ACC112 (cell line): ENCODE data around the gene ADORA2B.
"Not testable (repeated sequence)": the region's sequence is repeated elsewhere in the genome, so short reads cannot be mapped to it uniquely, and the experiment has no call there.

Experiments used
- H2AFZ ChIP-seq: fragments of 200-600 bp; sonication (generic); one replicate; pipeline ENCODE4 v1.6.0; 2017; ENCODE audit warnings: antibody characterized with exemption, low read length; ENCODE audit not compliant: unreplicated experiment
- H3K27ac ChIP-seq: fragments of 200-600 bp; sonication (generic); 2 replicates; pipeline ENCODE4 v1.5.1; 2014; ENCODE audit warnings: low read depth, mild to moderate bottlenecking, antibody characterized with exemption, low read length, moderate library complexity
- H3K27me3 ChIP-seq: fragments of 200-600 bp; sonication (generic); 2 replicates; pipeline ENCODE4 v1.6.1; 2014; ENCODE audit warnings: mild to moderate bottlenecking, antibody characterized with exemption, low read length, moderate library complexity, mixed read lengths; ENCODE audit not compliant: insufficient read depth
- H3K36me3 ChIP-seq: fragments of 200-600 bp; sonication (generic); 2 replicates; pipeline ENCODE4 v1.6.1; 2016; ENCODE audit warnings: mild to moderate bottlenecking, antibody characterized with exemption, low read length, moderate library complexity, mixed read lengths; ENCODE audit not compliant: insufficient read depth
- H3K4me1 ChIP-seq: fragments of 200-600 bp; sonication (generic); one replicate; pipeline ENCODE4 v1.6.1; 2016; ENCODE audit warnings: low read length, mixed read lengths; ENCODE audit not compliant: insufficient read depth, unreplicated experiment, control insufficient read depth
- H3K4me3 ChIP-seq: fragments of 200-600 bp; sonication (generic); 2 replicates; pipeline ENCODE4 v1.5.1; 2014; ENCODE audit warnings: mild to moderate bottlenecking, low read depth, low read length
- H3K79me2 ChIP-seq: fragments of 200-600 bp; sonication (generic); one replicate; pipeline ENCODE4 v1.6.0; 2016; ENCODE audit warnings: low read length; ENCODE audit not compliant: control insufficient read depth, unreplicated experiment, insufficient read depth

ADORA2B gene

DNA sequence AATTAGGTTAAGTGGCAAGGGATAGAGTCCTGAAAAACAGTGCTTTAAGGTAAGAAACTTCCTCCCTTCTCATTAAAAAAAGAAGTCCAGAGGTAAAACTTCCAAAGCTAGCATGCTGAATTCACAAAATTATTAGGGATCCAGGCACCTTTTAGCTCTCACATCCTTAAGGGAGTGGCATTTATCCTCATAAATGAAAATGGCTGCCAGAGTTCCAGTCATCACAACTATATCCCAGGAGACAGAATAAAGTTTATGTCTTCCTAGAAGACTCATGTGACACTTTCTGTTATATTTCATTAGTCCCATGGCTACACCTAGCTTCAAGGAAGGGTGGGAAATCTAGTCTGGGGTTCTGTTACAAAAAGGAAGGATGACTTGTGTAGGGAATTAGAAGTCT is 23.3 kb upstream of the ADORA2B start:
- Histone ChIP-seq H3K27ac (peak overlapping the region; percentile 91), H3K4me1 (peaks cover 16% of the 10 kb centered on the region), H3K27me3 (no peaks in the 10 kb centered on the region), H3K4me3 (peak overlapping the region; percentile 1; the same call in 1 of the 2 replicates), H2AFZ (no peak overlapping the region), H3K36me3 (no peaks in the 10 kb centered on the region), H3K79me2 (no peaks in the 10 kb centered on the region)

GRCh38 chr17:15922586-15922985 is 22.3 kb upstream of the ADORA2B start:
- Histone ChIP-seq H3K4me3 (no peak overlapping the region), H3K36me3 (no peaks in the 10 kb centered on the region), H3K4me1 (peaks cover 16% of the 10 kb centered on the region), H3K27ac (no peak overlapping the region), H3K79me2 (no peaks in the 10 kb centered on the region), H3K27me3 (no peaks in the 10 kb centered on the region), H2AFZ (no peak overlapping the region)

GRCh38 chr17:15926039-15926740 is 18.7 kb upstream of the ADORA2B start:
- H3K36me3 ChIP-seq, result no peaks in the 10 kb centered on the region
- no peak overlapping the region for H3K4me3 ChIP-seq
- no peaks in the 10 kb centered on the region for H3K79me2 ChIP-seq
- H3K4me1 ChIP-seq, result peaks cover 3% of the 10 kb centered on the region
- peaks cover 17% of the 10 kb centered on the region; the same call in 1 of the 2 replicates for H3K27me3 ChIP-seq
- H2AFZ ChIP-seq, result no peak overlapping the region
- H3K27ac ChIP-seq, result no peak overlapping the region

DNA sequence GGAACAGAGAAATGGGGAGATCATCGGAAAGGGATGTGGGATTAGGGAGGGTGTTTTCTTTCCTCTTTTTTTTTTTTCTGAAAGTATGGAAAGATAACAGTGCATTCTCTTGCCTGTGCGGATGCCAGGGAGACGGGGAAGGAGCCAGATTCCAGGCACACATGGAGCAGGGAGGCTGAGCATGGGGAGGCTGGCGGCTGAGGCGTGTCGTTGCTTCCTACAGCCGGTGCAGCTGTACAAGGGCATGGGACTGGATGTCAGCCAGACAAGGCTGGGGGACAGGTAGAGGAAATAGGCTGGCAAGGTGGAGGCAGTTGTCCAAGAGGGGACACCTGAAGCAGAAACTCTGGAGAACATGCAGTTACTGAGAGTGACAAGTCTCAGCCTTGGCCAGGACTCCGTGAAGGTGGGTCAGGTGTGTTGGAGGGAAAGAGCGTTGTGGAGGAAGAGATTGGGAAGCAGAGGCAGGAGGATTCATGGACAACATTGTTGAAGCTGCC is 16.6 kb upstream of the ADORA2B start:
- Histone ChIP-seq H3K4me3 (no peak overlapping the region), H3K27ac (no peak overlapping the region), H3K27me3 (peaks cover 17% of the 10 kb centered on the region; the same call in 1 of the 2 replicates), H2AFZ (no peak overlapping the region), H3K4me1 (no peaks in the 10 kb centered on the region), H3K79me2 (no peaks in the 10 kb centered on the region), H3K36me3 (no peaks in the 10 kb centered on the region)

DNA sequence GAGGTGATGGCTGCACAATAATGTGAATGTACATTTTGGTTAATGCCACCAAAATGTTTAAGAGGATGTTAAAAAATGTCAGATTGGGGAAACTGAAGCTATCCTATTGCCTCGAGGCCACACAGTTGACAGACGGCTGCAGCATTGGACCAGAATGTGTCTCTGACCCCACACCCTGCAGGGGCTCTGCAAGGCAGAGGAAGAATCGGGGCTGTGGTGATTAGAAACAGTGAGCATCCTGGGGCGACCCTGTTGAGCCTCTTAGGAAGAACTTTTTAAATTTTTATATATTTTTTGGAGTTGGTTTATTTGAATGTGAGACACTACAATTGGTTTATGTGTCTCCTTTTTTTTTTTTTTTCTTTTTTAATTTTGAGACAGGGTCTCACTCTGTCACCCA is 15.0 kb upstream of the ADORA2B start:
- peaks cover 17% of the 10 kb centered on the region; the same call in 1 of the 2 replicates for H3K27me3 ChIP-seq
- H3K79me2 ChIP-seq, result no peaks in the 10 kb centered on the region
- no peak overlapping the region for H3K4me3 ChIP-seq
- no peaks in the 10 kb centered on the region for H3K36me3 ChIP-seq
- no peak overlapping the region for H2AFZ ChIP-seq
- H3K27ac ChIP-seq, result no peak overlapping the region
- no peaks in the 10 kb centered on the region for H3K4me1 ChIP-seq

GRCh38 chr17:15930426-15930825 is 14.5 kb upstream of the ADORA2B start:
- H2AFZ ChIP-seq, result no peak overlapping the region
- H3K36me3 ChIP-seq, result no peaks in the 10 kb centered on the region
- H3K79me2 ChIP-seq, result no peaks in the 10 kb centered on the region
- peaks cover 17% of the 10 kb centered on the region; the same call in 1 of the 2 replicates for H3K27me3 ChIP-seq
- H3K27ac ChIP-seq, result no peak overlapping the region
- no peak overlapping the region for H3K4me3 ChIP-seq
- H3K4me1 ChIP-seq, result no peaks in the 10 kb centered on the region

DNA sequence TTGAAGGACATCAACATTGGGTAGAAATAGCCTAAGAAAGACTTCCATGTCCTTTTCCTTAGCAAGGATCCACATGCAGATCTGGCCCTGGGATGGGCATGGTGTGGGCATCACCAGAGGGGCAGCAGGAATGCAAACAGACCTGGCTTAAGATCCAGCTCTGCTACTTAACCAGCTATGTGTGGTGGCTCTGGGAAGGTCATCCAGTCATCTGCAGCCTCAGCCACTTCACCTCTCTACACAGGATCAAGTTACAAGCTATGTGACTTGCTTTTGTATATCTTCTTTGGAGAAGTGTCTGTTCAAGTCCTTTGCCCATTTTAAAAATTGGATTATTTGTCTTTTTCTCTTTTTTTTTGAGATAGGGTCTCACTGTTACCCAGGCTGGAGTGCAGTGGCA is 13.5 kb upstream of the ADORA2B start:
- no peak overlapping the region for H2AFZ ChIP-seq
- no peaks in the 10 kb centered on the region for H3K79me2 ChIP-seq
- H3K4me3 ChIP-seq, result no peak overlapping the region
- no peaks in the 10 kb centered on the region for H3K36me3 ChIP-seq
- H3K27ac ChIP-seq, result no peak overlapping the region
- no peaks in the 10 kb centered on the region for H3K4me1 ChIP-seq
- H3K27me3 ChIP-seq, result peaks cover 17% of the 10 kb centered on the region; the same call in 1 of the 2 replicates

DNA sequence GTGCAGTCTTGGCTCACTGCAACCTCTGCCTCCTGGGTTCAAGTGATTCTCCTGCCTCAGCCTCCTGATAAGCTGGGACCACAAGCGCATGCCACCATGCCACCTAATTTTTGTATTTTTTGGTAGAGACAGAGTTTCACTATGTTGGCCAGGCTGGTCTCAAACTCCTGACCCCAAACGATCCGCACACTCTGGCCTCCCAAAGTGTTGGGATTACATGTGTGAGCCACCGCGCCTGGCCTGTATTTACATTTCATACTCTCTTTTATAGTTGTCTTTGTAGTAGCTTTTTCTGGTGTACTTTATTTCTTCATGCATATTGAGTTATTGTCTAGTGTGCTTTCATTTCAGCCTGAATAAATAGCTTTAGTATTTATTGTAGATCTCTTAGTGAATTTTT is 10.1 kb upstream of the ADORA2B start:
- Histone ChIP-seq H3K36me3 (no peaks in the 10 kb centered on the region), H3K79me2 (no peaks in the 10 kb centered on the region), H3K27me3 (no peaks in the 10 kb centered on the region), H2AFZ (no peak overlapping the region), H3K4me3 (no peak overlapping the region), H3K4me1 (no peaks in the 10 kb centered on the region), H3K27ac (no peak overlapping the region)

- no peaks in the 10 kb centered on the region for H3K27me3 ChIP-seq
- no peaks in the 10 kb centered on the region for H3K36me3 ChIP-seq
- no peaks in the 10 kb centered on the region for H3K79me2 ChIP-seq
- no peak overlapping the region for H2AFZ ChIP-seq
- H3K4me3 ChIP-seq, result no peak overlapping the region
- H3K27ac ChIP-seq, result no peak overlapping the region
- H3K4me1 ChIP-seq, result no peaks in the 10 kb centered on the region
Observed at GRCh38 chr17:15935891-15936290, 9.0 kb upstream of the ADORA2B start.

DNA sequence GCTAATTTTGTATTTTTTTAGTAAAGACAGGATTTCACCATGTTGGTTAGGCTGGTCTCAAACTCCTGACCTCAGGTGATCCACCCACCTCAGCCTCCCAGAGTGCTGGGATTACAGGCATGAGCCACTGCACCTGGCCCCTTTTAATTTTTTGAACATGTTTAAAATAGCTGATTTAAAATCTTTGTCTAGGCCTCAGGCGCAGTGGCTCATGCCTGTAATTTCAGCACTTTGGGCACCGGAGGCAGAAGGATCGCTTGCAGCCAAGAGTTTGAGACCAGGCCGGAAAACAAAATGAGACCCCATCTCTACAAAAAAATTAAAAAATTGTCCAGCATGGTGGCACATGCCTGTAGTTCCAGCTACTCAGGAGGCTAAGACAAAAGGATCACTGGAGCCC is 8.4 kb upstream of the ADORA2B start:
- H3K27ac ChIP-seq, H2AFZ ChIP-seq, H3K4me3 ChIP-seq, H3K79me2 ChIP-seq, H3K27me3 ChIP-seq, H3K4me1 ChIP-seq, H3K36me3 ChIP-seq: not testable (repeated sequence)

- H3K4me3 ChIP-seq, result no peak overlapping the region
- H3K4me1 ChIP-seq, result peaks cover 10% of the 10 kb centered on the region
- peaks cover 10% of the 10 kb centered on the region for H3K79me2 ChIP-seq
- no peak overlapping the region for H2AFZ ChIP-seq
- no peaks in the 10 kb centered on the region for H3K27me3 ChIP-seq
- H3K27ac ChIP-seq, result no peak overlapping the region
- no peaks in the 10 kb centered on the region for H3K36me3 ChIP-seq
Observed at GRCh38 chr17:15941781-15942180, 3.1 kb upstream of the ADORA2B start.
